GM18505 (cell line): Measurements from ENCODE around the gene PITX2.

ENCODE experiments used
- ATAC-seq: cut with Tn5 transposase; IDR thresholded peaks from one replicate; pipeline ENCODE4 v1.9.1; 2021; ENCODE audit not compliant: unreplicated experiment
- POLR2A ChIP-seq: IDR thresholded peaks from 4 replicates; pipeline ENCODE4 v1.6.1; 2011; ENCODE audit warnings: borderline replicate concordance; ENCODE audit not compliant: insufficient read depth, insufficient read length; ENCODE audit errors: extremely low read depth

Gene PITX2

DNA sequence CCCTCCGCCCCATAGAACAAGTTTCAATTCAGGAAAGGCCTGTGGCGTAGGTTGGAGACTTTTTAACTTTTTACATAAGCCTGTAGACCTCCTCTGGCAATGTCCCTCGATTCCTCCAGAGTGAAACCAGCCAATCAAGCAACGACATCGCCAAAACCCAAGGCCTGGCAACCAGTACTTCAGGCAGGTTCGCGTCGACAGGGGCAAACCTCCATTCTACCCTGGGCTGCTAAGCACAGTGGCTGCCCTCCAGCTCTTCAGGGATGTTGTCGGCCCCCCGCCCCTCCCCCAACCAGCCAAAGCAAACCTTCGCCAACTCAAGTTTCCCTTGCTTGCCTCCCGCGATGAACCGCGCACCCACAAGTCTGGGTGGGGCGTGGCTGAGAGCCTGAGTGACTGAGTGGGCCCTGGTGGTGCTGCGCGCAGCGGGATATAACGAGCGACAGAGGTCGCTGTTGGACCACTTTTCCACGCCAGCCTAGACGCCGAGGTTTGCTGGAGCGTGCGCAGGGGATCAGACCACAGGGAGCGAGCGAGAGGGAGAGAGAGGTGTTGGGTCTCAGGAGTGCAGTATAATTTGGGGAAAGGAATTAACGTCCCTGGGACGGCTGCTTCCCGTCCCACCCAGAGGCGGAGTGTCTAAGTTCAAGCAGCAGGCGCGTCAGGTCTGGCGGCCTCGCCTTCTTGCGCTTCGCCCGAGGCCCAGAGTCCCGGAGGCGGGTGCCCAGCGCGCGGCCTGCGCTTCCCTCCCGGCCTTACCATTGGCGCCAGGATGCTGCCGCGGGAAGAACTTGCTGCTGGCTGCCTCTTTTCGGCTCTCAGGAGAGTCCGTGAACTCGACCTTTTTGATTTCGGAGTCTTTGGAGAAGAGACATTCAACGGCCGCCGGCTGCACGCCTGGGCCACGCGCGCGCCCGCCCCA, 9.0 kb upstream of the PITX2 start:
- TF ChIP-seq POLR2A = no peak
- peak; percentile 98 for ATAC-seq

DNA sequence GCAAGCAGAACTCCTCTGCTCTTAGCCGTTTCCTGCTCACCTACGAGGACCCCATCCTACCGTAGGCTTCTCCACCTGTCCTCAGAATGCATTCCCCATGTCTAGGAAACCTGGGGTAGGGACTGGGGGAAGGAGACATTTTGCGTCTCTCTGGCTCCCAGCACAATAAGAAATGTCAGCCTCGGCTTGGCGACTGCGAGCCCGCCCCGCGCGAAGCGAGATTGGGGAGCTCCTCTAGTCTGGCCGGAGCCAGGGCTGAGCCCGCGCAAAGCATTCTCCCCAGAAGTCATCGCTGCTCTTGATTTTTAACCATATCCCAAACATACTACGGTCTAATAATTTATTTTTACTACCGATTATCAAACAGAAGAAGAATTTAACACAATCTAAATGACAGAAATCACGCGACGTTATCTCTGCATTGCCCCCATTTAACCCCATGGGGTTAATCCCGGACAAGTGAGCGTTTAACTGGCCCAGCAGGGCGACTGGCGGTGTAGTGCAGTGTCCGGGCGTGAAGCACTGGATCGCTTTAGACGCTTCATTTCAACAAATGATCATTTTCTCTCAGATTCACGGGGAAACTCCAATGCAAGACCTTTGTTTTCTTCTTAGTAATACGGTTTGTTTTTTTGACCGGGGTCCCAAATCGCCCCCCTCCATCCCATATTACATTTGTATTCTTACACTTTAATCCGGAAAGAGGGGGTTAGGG, 8.0 kb upstream of the PITX2 start:
- ATAC-seq = no peak
- no peak for TF ChIP-seq POLR2A

DNA sequence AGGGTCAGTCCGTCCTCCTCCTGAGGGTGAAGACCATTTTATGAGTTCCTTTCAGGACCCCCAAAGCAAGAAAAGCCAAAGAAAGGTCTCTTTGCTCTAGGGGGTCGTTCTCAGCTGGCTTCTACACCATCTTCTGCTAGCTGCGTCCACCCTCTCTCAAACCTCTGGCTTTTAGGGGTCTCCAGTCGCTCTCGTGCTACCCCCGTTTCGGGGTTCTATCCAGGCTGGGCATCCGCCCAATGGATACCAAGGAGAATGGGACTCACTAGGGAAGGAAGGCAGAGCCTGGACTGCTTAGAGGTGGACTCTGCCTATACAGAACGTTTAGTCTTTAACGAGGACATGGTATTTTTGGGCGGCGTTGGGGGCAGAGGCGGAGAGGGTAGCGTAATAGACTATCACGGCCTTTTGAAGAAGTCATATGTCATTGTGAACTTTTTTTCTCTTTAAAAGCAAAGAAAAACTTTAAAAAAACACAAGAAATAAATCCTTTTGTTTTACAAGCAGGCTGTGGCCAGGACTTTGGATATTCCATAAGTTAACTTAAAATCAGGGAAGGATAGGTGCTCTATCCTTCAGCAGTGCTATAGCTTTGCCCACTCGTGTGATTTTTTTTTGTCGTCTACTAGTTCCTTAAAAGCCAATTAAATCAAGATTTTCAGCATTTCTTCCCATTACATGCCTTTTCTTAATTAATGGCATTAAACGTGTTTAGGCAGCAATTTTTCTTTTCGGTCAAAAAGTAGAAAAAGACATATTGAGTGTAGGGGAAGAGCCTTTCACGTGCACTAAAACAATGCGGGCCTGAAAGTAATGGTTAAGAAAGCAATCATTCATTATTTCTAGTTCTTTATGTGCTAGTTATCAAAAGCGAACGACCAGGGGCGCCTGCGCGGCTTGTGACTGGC, 7.2 kb upstream of the PITX2 start:
- no peak for ATAC-seq
- no peak for TF ChIP-seq POLR2A

DNA sequence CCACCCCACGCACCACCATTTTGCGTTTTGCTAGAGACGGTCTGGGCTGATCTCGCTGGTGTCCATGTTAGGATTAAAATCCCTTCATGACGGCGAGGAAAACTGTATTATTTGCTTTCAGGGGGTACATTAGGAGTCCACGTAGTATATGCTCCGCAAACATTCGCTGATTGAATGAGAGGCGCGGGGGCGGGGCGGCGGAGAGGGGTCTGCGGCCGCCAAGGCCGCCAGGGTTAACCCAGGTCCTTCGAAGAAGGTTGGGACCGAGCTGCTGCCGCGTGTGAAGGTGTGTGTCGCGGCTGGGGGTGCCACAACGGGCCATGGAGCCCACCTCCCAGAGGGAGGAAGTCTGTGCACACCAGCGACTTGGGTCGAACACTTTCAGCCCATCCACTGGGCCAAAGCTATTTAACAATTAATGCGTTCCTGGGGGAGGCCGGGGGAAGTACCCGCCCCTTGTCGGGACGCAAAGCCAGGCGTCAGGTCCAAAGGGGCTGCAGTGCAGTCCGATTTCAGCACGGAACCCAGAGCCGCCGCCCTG, 6.4 kb upstream of the PITX2 start:
- no peak for ATAC-seq
- no peak for TF ChIP-seq POLR2A

DNA sequence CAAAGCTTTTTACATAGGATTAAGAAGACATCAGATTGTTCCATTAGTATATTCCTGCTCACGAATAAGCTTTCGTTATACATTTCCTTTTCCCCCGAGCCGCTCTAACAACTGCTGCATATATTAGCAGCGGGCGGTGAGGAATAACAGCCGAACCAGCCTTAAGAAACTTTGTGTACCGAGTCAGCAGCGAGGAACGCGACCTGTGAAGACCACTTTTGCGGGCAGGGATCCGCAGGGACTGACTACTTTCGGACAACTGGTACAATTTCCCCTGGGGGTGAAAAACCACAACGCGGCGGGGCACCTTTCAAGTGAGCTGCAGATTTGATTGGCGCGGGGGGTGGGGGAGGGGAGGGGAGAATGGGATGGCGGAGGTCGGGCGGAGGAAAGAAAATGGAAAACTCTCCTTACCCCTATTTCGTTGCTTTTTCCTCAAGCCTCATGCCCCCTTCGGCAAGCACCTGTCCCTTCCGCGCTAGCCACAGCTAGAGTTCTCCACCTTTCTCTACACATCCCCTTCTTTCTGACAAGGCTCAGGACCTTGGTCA, 5.9 kb upstream of the PITX2 start:
- no peak for ATAC-seq
- no peak for TF ChIP-seq POLR2A

DNA sequence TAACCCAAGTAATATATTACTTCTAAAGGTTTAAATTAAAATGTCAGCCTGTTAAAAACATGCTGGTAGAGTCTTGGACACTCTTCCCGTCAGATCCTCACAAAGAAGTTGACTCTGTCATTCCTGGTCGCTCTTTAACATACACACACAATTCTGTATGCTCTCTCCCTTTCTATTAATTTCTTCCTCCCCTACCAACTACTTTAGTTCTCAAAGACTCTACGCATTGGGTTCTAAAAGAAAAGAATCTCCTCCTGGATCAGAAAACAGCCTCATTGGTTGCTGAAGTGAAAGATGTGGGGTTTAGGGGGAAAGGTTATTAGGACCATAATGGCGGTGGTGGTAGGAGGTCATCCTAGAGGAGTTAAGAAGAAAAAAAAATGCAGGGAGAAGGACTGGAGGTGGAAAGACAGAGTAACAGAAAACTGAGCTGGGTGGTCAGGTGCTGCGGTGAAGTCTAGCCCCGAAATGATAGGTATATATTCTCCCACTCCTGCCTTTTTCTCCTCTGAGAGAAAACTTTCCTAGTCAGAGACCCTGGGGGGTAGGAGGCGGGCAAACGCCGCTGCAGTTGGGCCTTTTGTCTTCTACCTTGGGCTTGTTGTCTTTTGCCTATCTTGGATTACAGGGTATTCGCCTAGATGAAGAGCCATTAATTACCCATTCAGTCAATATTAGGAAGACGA, 5.2 kb upstream of the PITX2 start:
- no peak for TF ChIP-seq POLR2A
- ATAC-seq = no peak

DNA sequence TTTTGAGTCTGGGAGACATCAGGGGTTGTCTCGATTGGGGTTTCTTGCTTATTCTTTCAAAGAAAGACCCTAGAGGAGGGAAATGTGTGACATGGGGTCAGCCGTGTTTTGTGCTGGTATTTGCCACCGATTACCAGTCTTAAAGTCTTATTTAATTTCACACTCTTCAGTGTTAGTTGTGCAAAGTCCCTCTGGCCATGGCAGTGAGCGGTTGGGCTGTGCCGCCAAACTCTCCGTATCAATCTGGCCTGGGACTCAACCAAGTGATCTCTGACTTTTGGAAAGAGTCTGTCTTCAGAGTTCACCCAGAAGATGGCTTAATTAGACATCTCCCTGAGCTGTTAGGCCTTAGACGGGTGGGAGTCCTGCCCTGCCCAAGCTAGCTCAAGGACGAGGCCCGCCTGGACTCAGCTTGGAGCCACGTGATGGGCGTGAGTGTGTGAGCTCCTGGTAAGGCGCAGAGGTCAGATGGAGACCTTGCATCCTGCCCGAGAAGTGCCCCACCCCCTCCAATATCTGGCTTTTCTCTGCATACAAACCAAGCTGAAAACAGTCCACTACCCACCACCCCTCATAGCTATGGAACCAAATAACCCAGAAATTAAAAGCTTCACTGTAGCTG, 3.8 kb upstream of the PITX2 start:
- TF ChIP-seq POLR2A = no peak
- ATAC-seq = no peak

DNA sequence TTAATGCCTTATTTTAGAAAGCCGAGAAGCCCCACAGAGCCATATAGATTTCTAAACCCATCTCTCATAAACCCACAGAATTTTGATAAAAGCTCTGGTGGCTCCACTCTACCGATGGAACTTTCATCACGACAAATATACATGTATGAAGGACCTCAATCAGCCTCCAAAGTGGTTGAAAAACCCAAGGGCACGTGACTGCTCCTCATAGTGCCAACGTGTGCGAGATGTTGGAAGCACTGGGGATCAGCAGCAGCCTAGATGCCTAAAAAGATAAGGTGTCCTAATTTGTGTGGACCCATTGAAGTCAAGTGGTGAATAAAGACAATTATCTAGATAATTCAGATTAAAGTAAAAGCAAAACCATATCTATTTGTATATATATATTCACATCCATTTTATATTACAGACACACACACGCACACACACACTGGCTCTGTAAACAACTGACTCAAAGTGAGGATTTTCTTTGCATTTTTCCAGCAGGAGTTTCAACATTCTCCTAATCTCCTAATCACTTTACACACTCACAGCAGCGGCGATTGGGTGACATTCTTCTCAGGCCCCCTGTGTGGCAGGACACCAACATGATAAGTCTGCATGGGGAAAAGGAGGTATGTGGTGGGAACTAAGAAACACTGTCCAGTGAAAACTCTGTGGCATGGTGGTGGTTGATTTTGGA, 2.8 kb upstream of the PITX2 start:
- ATAC-seq = no peak
- no peak for TF ChIP-seq POLR2A

DNA sequence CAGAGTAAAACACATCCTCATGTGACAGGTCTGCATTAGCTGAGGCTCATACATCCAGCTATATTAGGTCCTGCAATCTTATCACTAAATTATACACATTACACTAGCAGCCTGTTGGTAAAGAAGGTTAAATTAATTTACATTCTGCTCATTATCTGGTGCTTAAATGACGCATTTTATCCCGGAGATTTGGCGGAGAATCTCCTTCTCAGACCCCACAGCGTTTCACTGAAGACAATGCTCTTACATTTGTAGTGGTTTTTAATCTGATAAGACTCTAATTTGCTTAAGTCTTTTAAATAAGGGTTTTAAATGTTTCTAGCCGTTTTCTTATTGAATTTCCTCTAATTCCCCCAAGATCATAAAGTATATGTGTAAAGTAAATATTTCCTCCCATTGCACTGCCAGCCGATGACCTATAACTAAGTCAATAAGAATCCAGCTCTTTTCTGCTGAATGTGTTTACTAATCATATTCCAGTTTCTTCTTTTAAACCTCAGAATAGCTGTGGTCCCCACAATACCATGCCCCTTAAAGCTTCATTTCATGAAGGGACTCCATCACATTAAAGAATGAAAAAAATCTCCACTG, 2.1 kb upstream of the PITX2 start:
- no peak for ATAC-seq
- no peak for TF ChIP-seq POLR2A

DNA sequence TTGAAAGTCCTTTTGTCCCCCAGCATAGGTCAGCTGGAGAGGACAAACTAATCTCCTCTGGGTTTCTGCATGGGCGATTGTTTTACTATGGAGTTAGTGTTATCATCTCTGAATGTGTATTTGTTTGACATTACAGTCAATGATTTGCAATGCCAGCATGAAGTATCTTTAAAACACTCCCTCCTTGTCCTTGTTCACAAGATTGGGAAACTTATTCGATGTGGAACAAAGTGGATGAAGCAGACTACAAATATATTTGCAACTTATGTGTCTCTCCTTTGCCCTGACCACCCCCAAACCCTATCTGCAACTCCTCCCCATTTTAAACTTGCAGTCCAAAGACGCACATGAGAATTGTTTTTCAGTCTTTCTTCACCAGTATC, 1.5 kb upstream of the PITX2 start:
- ATAC-seq = no peak
- no peak for TF ChIP-seq POLR2A
